GM19099 (cell line): ENCODE results near the gene NR2F1.

Source experiments
- POLR2A ChIP-seq: IDR thresholded peaks from 3 replicates; pipeline ENCODE4 v1.6.1; 2011; ENCODE audit warnings: low read depth; ENCODE audit not compliant: insufficient read length; ENCODE audit errors: extremely low read depth

NR2F1 gene

GRCh38 chr5:93585767-93586385 lies 2.9 kb downstream of the NR2F1 start:
- no peak for TF ChIP-seq POLR2A

- no peak for TF ChIP-seq POLR2A
These were observed 3.9 kb downstream of the NR2F1 start for GRCh38 chr5:93586736-93587596.

- no peak for TF ChIP-seq POLR2A
These were observed 4.8 kb downstream of the NR2F1 start for GRCh38 chr5:93587597-93588351.

GRCh38 chr5:93588352-93589151 lies 5.5 kb downstream of the NR2F1 start:
- TF ChIP-seq POLR2A = no peak

GRCh38 chr5:93589152-93589828 lies 6.3 kb downstream of the NR2F1 start:
- TF ChIP-seq POLR2A = no peak

- TF ChIP-seq POLR2A = no peak
These were observed 6.8 kb downstream of the NR2F1 start for GRCh38 chr5:93589829-93590215.

- TF ChIP-seq POLR2A = no peak
These were observed 7.5 kb downstream of the NR2F1 start for GRCh38 chr5:93590493-93590892.

GRCh38 chr5:93591323-93591945 lies 8.4 kb downstream of the NR2F1 start:
- TF ChIP-seq POLR2A = no peak

- TF ChIP-seq POLR2A = no peak
These were observed 9.9 kb downstream of the NR2F1 start for GRCh38 chr5:93592883-93593282.

GRCh38 chr5:93593476-93594131 lies 10.6 kb downstream of the NR2F1 start:
- no peak for TF ChIP-seq POLR2A

GRCh38 chr5:93594591-93595419 lies 11.8 kb downstream of the NR2F1 start:
- TF ChIP-seq POLR2A = no peak

- no peak for TF ChIP-seq POLR2A
These were observed 12.6 kb downstream of the NR2F1 start for GRCh38 chr5:93595420-93596147.

- TF ChIP-seq POLR2A = no peak
These were observed 13.3 kb downstream of the NR2F1 start for GRCh38 chr5:93596310-93596675.
